Measurements from ENCODE around the gene SEPTIN3.

Gene SEPTIN3

DNA sequence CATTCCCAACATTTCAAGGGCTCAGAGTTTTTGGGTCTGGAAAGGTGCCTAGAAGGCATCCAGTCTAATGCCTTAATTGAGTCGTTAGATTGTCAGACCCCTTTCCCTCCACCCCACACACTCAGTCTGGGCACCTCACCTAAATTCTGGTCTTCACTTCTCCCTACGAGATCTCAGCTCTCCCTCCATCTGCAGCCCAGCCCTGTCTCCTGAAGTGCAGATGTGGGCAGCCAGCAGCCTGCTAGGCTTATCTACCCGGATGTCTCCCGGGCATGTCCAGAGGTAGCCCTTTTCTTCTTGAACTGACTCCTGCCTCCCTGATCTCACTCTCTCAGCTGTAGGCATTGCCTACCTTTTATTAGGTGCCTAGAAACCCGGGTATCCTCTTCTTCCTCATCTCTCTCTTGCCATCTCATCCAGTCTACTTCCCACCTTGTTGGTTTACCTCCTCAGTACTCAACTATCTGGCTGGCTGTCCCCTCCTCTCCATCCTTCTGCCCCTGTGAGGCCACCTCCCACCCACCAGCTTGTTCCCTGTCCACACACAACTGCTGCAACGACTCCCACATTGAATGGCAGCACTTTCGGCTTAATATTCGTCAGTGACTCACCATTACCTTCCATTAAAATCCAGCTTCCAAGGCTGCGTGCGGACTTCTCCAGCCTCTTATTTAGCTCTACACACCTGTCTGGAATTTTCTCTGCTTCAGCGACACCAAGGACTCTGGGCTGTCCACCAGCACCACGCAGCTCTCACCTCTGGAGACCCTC, 6.2 kb downstream of the SEPTIN3 start:
- no peaks in the 10 kb centered on the region for H3K4me1 ChIP-seq (ENCODE audit: low read depth, poor library complexity, severe bottlenecking)
- H4K20me1 ChIP-seq (ENCODE audit: insufficient read depth) = no peaks in the 10 kb centered on the region
- TF ChIP-seq, protein P1, sequence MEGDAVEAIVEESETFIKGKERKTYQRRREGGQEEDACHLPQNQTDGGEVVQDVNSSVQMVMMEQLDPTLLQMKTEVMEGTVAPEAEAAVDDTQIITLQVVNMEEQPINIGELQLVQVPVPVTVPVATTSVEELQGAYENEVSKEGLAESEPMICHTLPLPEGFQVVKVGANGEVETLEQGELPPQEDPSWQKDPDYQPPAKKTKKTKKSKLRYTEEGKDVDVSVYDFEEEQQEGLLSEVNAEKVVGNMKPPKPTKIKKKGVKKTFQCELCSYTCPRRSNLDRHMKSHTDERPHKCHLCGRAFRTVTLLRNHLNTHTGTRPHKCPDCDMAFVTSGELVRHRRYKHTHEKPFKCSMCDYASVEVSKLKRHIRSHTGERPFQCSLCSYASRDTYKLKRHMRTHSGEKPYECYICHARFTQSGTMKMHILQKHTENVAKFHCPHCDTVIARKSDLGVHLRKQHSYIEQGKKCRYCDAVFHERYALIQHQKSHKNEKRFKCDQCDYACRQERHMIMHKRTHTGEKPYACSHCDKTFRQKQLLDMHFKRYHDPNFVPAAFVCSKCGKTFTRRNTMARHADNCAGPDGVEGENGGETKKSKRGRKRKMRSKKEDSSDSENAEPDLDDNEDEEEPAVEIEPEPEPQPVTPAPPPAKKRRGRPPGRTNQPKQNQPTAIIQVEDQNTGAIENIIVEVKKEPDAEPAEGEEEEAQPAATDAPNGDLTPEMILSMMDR (conservative IDR thresholded peaks at IDR 0.05; ENCODE audit: low read depth, low read length) = no peak
- peaks cover 11% of the 10 kb centered on the region for H3K27me3 ChIP-seq (ENCODE audit: insufficient read depth, low read depth)
- H3K4me2 ChIP-seq = no peak overlapping the region
- H3K4me3 ChIP-seq (IDR thresholded peaks at IDR 0.05; ENCODE audit: insufficient read depth, low read depth, low read length) = no peak overlapping the region
- H3K27ac ChIP-seq = no peak overlapping the region
- H2AFZ ChIP-seq (ENCODE audit: low read depth) = peak overlapping the region; percentile 71; the same call in 1 of the 2 replicates
- no peak overlapping the region for H3K9ac ChIP-seq
- H3K79me2 ChIP-seq (ENCODE audit: insufficient read depth, low read depth) = no peaks in the 10 kb centered on the region
- no peaks in the 10 kb centered on the region for H3K36me3 ChIP-seq (ENCODE audit: insufficient read depth)

DNA sequence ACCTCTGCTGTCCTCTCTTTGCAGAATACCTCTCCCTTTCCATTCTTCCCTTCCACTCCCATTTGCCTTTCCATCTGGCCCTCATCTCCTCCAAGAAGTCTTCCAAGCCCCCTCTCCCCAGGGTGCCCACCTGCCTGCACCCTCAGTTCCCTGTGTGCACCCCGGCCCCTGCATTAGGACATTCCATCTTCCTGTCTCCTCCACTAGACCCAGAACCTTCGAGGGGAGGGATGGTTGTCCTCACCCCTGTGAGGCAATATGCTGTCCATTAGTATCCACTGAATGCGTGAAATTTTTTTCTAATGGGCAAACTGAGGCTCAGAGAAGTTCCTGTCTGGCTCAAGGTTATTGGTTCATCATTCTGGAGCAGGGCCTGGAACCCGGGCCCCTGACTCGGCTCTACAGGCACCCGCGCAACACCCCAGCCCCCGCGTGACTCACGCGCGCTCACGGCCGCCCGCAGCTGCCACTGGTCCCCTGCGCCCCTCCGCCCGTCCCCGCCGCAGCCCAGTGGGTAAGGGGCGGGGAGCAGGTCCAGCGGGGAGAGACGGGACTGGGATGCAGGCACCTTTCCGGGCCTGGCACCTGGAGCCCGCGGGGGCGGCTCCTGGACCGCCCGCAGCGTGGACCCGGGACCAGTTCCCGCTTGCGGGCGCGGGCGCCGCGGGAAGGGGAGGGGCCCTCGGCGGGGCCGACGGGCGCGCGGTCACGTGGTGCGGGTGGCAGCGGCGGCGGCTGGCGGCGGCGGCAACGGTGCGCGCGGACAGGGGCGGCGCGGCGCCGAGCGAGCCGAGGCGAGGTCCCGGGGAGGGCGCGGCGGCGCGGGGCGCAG, 7.0 kb downstream of the SEPTIN3 start:
- no peak overlapping the region for H3K4me3 ChIP-seq (IDR thresholded peaks at IDR 0.05; ENCODE audit: insufficient read depth, low read depth, low read length)
- no peaks in the 10 kb centered on the region for H3K36me3 ChIP-seq (ENCODE audit: insufficient read depth)
- peak overlapping the region; percentile 71 for H2AFZ ChIP-seq (ENCODE audit: low read depth)
- TF ChIP-seq, protein P1 (conservative IDR thresholded peaks at IDR 0.05; ENCODE audit: low read depth, low read length) = no peak
- H3K27ac ChIP-seq = no peak overlapping the region
- no peak overlapping the region for H3K9ac ChIP-seq
- H3K4me2 ChIP-seq = peak overlapping the region; percentile 42
- H3K79me2 ChIP-seq (ENCODE audit: insufficient read depth, low read depth) = no peaks in the 10 kb centered on the region
- H4K20me1 ChIP-seq (ENCODE audit: insufficient read depth) = no peaks in the 10 kb centered on the region
- peaks cover 11% of the 10 kb centered on the region for H3K27me3 ChIP-seq (ENCODE audit: insufficient read depth, low read depth)
- H3K4me1 ChIP-seq (ENCODE audit: low read depth, poor library complexity, severe bottlenecking) = no peaks in the 10 kb centered on the region

DNA sequence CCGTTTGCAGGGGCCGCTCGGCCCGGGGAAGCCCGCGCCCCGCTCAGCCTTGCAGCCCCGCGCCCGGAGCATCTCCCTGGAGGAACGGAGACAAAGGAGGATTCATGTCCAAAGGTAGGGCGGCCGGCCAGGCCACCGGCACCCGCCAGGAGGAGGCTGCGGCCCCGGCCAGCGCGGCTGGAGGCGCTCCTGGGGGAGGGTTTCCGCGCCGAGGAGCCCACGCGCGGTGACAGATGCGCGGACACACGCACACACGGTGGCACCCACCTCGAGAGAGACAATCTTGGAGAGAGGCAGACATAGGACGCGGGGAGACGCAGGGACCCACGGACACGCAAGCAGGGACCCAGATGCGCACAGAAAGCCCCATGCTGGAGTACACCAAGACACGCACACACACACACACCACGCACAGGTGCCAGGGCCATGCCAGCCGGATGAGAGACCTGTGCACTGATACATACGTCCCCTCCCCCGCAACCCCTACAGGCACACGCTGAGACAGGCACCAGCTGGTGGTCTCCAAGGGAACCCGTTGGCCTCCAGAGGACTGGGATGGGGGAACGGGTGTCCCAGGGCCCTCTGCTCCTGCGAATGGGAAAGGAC, 7.8 kb downstream of the SEPTIN3 start:
- Histone ChIP-seq H3K4me1 (ENCODE audit: low read depth, poor library complexity, severe bottlenecking) (no peaks in the 10 kb centered on the region), H4K20me1 (ENCODE audit: insufficient read depth) (no peaks in the 10 kb centered on the region), H3K27ac (no peak overlapping the region), H3K27me3 (ENCODE audit: insufficient read depth, low read depth) (peaks cover 11% of the 10 kb centered on the region), H3K4me2 (peak overlapping the region; percentile 57), H3K79me2 (ENCODE audit: insufficient read depth, low read depth) (no peaks in the 10 kb centered on the region), H3K4me3 (IDR thresholded peaks at IDR 0.05; ENCODE audit: insufficient read depth, low read depth, low read length) (no peak overlapping the region), H2AFZ (ENCODE audit: low read depth) (peak overlapping the region; percentile 38; the same call in 1 of the 2 replicates), H3K36me3 (ENCODE audit: insufficient read depth) (no peaks in the 10 kb centered on the region), H3K9ac (no peak overlapping the region)
- TF ChIP-seq, protein P1 (conservative IDR thresholded peaks at IDR 0.05; ENCODE audit: low read depth, low read length) = no peak

DNA sequence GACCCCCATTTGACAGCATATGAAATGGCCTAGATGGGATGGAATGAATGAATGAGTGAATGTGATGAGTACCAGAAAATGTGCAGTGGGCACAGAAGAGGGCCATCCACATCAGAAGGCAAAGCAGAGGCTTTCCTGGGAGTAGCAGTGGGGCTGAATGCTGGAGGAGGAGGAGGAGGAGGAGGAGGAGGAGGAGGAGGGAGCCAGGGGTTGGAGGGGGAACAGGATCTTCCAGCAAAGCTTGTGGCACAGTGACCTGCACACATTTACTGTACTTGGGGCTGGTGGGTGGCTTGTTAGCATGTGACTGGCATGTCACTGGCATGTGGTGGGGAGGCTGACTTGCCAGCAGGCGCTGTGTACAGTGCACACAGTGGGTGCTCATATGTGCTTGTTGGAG, 9.5 kb downstream of the SEPTIN3 start:
- TF ChIP-seq, protein P1 (conservative IDR thresholded peaks at IDR 0.05; ENCODE audit: low read depth, low read length) = no peak
- no peaks in the 10 kb centered on the region for H3K4me1 ChIP-seq (ENCODE audit: low read depth, poor library complexity, severe bottlenecking)
- H3K4me3 ChIP-seq (IDR thresholded peaks at IDR 0.05; ENCODE audit: insufficient read depth, low read depth, low read length) = no peak overlapping the region
- H3K27me3 ChIP-seq (ENCODE audit: insufficient read depth, low read depth) = peaks cover 11% of the 10 kb centered on the region
- H3K9ac ChIP-seq = no peak overlapping the region
- H3K27ac ChIP-seq = no peak overlapping the region
- no peak overlapping the region for H3K4me2 ChIP-seq
- H3K79me2 ChIP-seq (ENCODE audit: insufficient read depth, low read depth) = no peaks in the 10 kb centered on the region
- no peak overlapping the region for H2AFZ ChIP-seq (ENCODE audit: low read depth)
- no peaks in the 10 kb centered on the region for H4K20me1 ChIP-seq (ENCODE audit: insufficient read depth)
- H3K36me3 ChIP-seq (ENCODE audit: insufficient read depth) = no peaks in the 10 kb centered on the region

Data from KMS-11 (cell line).